HG03439 (cell line): Measurements from ENCODE around the gene COG3.
A peak's percentile ranks its signal among the peaks of the same experiment; 100 is the strongest.

ENCODE experiments used
- ATAC-seq: cut with Tn5 transposase; IDR thresholded peaks from one replicate; pipeline ENCODE4 v1.9.1; 2021; ENCODE audit warnings: mild to moderate bottlenecking, moderate library complexity; ENCODE audit not compliant: unreplicated experiment

The COG3 gene

GRCh38 chr13:45447050-45447661, 17.6 kb upstream of the COG3 start:
- ATAC-seq, result no peak

- no peak for ATAC-seq
Measured at GRCh38 chr13:45448965-45449559, 15.7 kb upstream of the COG3 start.

- ATAC-seq, result no peak
Measured at GRCh38 chr13:45451282-45451681, 13.5 kb upstream of the COG3 start.

GRCh38 chr13:45454204-45454603, 10.5 kb upstream of the COG3 start:
- ATAC-seq, result no peak

- ATAC-seq, result no peak
Measured at GRCh38 chr13:45456196-45456972, 8.4 kb upstream of the COG3 start.

GRCh38 chr13:45464141-45464686, 525 bp upstream of the COG3 start:
- ATAC-seq, result peak; percentile 2

GRCh38 chr13:45466359-45466758, 1.6 kb downstream of the COG3 start:
- ATAC-seq, result no peak

GRCh38 chr13:45468635-45469034, 3.9 kb downstream of the COG3 start:
- no peak for ATAC-seq

GRCh38 chr13:45472171-45472705, 7.5 kb downstream of the COG3 start:
- ATAC-seq, result no peak

- ATAC-seq, result no peak
Measured at GRCh38 chr13:45473627-45474026, 8.9 kb downstream of the COG3 start.

GRCh38 chr13:45474584-45475454, 10.1 kb downstream of the COG3 start:
- ATAC-seq, result no peak

GRCh38 chr13:45479661-45480060, 14.9 kb downstream of the COG3 start:
- no peak for ATAC-seq

- no peak for ATAC-seq
Measured at GRCh38 chr13:45481688-45482087, 16.9 kb downstream of the COG3 start.

GRCh38 chr13:45482571-45483173, 17.9 kb downstream of the COG3 start:
- no peak for ATAC-seq

GRCh38 chr13:45487604-45488003, 22.9 kb downstream of the COG3 start:
- ATAC-seq, result no peak

- no peak for ATAC-seq
Measured at GRCh38 chr13:45490068-45490467, 25.3 kb downstream of the COG3 start.

- no peak for ATAC-seq
Measured at GRCh38 chr13:45492538-45492937, 27.8 kb downstream of the COG3 start.

- no peak for ATAC-seq
Measured at GRCh38 chr13:45496942-45497341, 32.2 kb downstream of the COG3 start.

GRCh38 chr13:45500492-45501174, 35.9 kb downstream of the COG3 start:
- no peak for ATAC-seq

- no peak for ATAC-seq
Measured at GRCh38 chr13:45501175-45501526, 36.4 kb downstream of the COG3 start.
